Posterior cingulate gyrus (tissue), 11 donors: Measurements from ENCODE around the gene FAM149A.

Experiments
- DNase-seq, 10 donors: peaks; one replicate each; pipeline versions ENCODE4 v3.0.0 to v3.0.0-alpha.2; 2020 to 2021; ENCODE audit warnings: mixed read lengths in 3 of 10
- intact Hi-C: fragments of 100-400 bp; cut with DNase I; formaldehyde crosslinking; loops from one replicate; pipeline ENCODE4 v1.15.1; 2023

FAM149A gene

DNA sequence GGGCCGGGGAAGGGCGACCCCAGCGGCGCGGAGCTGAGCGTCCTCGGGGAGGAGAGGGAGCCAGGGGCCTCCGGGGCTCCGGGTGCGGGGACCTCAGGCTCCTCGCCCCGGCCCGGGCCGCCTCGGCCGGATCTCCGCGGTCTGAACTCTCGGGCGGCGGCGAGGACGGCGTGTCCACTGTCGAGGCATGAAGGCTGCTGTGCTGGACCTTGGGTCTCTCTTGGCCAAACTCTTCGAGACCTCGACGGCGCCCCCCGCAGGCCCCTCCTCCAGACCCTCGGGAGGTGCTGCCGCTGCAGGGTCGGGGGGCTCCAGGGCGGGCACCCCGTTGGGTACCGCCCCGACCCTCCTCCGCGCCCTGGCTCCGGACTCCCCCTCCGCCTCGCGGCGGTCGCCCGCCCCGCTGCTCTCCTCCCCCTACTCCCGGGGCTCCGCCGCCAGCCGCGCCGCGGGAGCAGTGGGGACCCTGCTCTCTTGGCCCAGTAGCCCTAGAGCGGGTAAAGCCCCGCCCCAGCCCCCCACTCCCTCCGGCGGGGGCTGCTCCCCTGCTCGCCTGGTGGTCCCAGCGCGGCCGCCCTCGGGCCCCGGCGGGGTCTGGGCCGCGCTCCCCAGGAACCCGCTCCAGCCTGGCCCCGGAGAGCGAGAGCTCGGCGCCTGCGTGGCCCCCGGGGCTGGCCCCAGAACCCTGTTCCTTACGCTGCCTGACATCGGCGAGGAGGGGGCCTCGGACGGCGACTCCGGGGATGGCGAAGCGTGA lies 564 bp downstream of the FAM149A start:
- peak in 2 of 10 donors; percentile 72 to 79 for DNase-seq
- intact Hi-C loops, result no loop called here

- no peak for DNase-seq
- intact Hi-C loops, result no loop called here
These were observed 1.3 kb downstream of the FAM149A start for GRCh38 chr4:186105647-186106321.

GRCh38 chr4:186107947-186108346 lies 3.4 kb downstream of the FAM149A start:
- DNase-seq, result no peak
- intact Hi-C loops, result no loop called here

- intact Hi-C loops, result no loop called here
- no peak for DNase-seq
These were observed 3.9 kb downstream of the FAM149A start for GRCh38 chr4:186108391-186108790.

DNA sequence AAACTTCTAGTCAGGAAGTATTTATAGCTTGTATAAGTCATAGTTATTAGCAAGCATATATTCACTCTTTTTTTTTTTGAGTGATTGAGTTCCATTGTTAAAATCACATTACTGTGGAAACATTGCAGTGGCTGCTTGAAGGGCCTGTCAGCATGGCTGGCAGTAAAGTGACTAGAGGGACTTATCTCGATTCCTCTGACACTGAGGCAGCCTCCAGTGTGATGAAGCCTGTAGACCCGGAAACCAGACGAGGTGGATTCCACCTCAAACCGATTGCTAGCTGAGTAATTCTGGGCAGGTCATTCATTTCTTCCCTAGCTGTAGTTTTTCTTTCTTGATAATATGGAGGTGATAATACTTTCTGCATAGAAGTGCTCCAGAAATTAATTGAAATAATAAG lies 4.7 kb downstream of the FAM149A start:
- intact Hi-C loops, result no loop called here
- no peak for DNase-seq

- intact Hi-C loops, result no loop called here
- DNase-seq, result no peak
These were observed 12.2 kb downstream of the FAM149A start for GRCh38 chr4:186116697-186117096.

- intact Hi-C loops, result no loop called here
- no peak for DNase-seq
These were observed 14.1 kb downstream of the FAM149A start for GRCh38 chr4:186118582-186118981.

DNA sequence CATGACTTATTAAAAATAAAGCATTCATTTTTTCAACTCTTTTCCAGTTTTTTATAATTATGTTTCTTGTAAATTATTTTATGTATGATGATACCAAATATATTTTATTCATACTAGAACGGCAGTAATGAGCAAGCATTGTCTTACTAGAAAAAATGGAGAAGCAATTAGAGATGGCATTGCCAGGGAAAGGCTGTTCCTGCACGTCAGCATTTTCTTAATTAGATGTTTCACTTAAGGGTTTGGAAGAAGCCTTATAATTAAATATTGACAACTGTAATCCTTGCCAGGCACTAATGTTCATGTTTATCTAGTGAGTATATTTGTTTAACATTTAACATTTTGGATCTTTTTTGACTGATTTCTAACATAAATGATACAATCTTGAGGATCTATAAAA lies 16.6 kb downstream of the FAM149A start:
- no peak for DNase-seq
- intact Hi-C loops, result no loop called here

DNA sequence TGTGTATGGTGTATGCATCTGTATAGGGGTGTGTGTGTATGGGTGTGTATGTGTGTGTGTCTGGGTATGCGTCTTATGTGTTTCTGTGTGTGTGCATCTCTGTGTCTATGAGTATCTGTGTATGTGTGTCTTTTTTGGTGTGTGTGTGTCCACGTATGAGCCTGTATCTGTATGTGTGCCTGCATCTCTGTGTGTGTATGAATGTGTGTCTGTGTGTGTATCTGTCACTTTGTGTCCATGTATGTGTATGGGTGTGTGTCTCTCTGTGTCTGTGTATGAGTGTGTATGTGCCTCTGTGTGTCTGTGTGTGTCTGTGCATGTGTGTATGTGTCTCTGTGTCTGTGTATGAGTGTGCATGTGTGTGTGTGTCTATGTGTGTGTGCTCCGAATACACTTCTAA lies 24.3 kb downstream of the FAM149A start:
- DNase-seq, result no peak
- intact Hi-C loops, result no loop called here

- intact Hi-C loops, result no loop called here
- DNase-seq, result no peak
These were observed 27.4 kb downstream of the FAM149A start for GRCh38 chr4:186131935-186132334.

- DNase-seq, result no peak
- intact Hi-C loops, result no loop called here
These were observed 28.2 kb downstream of the FAM149A start for GRCh38 chr4:186132577-186133242.

DNA sequence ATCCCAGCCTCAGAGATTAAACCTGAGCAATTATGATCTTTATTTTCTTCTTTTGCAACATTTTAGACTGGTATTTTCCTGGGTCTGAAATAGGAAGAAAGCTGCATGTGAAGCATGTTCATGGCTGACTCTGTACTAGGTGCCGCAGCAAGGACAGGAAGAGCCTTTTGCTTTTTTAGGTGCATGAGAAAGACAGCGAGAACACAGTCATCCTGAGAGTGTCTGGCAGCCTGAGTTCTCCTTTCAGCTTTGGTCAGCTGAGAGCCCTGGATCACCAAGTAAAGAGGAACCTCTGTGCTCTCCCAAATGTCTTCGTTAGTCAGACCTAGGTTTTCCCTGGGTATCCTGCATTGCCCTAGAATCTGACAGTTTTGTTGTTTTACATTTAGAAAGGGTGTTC lies 29.8 kb downstream of the FAM149A start:
- intact Hi-C loops, result no loop called here
- no peak for DNase-seq

GRCh38 chr4:186134861-186135260 lies 30.4 kb downstream of the FAM149A start:
- no peak for DNase-seq
- intact Hi-C loops, result no loop called here

GRCh38 chr4:186137196-186137794 lies 32.8 kb downstream of the FAM149A start:
- intact Hi-C loops, result loop anchor here (2.0 kb wide), 1 partner anchor 68 kb away; the partner anchor contains the start of gene TLR3
- DNase-seq, result no peak

DNA sequence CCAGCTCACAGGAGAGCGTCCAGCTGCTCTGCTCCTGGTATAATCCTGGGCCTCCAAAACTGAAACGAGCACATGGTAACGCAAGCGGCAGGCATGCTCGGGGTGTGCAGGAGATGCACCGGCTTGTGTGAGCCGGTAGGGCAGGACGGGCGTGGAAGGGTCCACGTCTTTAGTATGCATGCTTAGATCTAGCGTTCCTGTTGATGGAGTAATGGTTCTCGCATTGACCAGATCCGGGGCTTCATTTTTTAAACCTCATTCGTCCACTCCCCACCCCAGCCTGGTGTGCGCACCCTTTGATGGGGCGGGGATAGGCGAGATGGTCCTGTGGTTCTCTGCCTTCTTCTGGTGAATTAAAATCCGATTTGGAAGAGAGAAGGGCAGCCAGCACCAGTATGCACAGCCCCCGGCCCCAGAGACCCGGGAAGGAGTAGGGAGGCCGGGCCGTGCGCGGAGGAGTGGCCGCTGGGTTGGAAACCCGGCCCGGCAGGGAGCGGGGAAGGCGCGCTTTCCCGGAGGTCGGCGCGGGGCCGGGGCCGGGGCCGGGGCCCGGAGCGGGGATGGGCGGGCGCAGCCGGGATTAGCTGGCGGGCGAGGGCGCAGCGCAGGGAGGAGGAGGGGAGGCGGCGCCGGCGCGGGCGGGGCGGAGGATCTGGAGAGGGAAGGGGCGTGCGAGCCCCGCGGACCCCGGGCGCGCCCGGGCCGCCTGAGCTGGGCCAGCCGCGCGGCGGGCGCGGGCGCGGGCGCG lies 39.9 kb downstream of the FAM149A start:
- peak in 9 of 10 donors; percentile 26 to 88 (median 55) for DNase-seq
- intact Hi-C loops, result loop anchor here (2.0 kb wide), 1 partner anchor 46 kb away; the partner anchor contains the start of gene CYP4V2

- DNase-seq, result peak; percentile 29 to 91 (median 46)
- intact Hi-C loops, result loop anchor here (2.0 kb wide), 1 partner anchor 46 kb away; the partner anchor contains the start of gene CYP4V2
These were observed 40.6 kb downstream of the FAM149A start for GRCh38 chr4:186144946-186145569.

GRCh38 chr4:186146458-186146857 lies 42.0 kb downstream of the FAM149A start:
- DNase-seq, result no peak
- intact Hi-C loops, result no loop called here

DNA sequence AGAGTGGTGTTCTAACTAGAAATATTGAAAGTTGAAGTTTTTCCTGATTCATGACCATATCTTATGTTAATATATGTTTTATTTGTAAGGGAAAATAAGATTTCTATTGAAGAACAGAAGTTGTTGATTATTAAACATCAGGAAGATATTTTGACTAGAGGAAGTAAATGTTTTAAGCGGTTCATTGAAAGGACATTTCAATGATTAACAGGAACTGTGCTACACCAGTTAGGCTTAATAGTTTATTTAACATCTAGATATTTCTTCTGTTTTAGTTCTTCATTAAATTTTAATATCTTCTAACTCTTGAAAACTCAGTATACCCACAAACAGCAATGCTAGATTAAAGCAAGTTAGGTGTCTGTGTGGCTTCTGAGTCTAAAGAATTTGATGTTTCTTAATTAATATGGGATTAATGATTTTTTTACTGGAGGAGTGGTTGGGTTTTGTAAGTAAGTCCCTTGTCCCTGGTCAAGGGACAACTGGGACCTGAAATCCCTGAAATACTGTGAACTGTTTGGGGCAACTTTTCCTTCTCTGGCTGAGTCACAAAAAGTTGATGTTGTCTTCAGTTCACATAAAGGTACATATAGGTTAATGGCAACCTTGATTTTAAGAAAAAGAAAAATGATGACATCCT lies 44.0 kb downstream of the FAM149A start:
- DNase-seq, result no peak
- intact Hi-C loops, result no loop called here

- intact Hi-C loops, result no loop called here
- peak in 2 of 10 donors; percentile 66 to 84 for DNase-seq
These were observed 45.4 kb downstream of the FAM149A start for GRCh38 chr4:186149872-186150271.
